ENCODE data around the gene MSI2.

The MSI2 gene

GRCh38 chr17:57549468-57549867, 293.1 kb downstream of the MSI2 start:
- DNase-seq: no peak

GRCh38 chr17:57550016-57550415, 293.7 kb downstream of the MSI2 start:
- no peak for DNase-seq

- no peak for DNase-seq
Observed at GRCh38 chr17:57550668-57551315, 294.5 kb downstream of the MSI2 start.

GRCh38 chr17:57551321-57552079, 295.2 kb downstream of the MSI2 start:
- peak; percentile 30 for DNase-seq

GRCh38 chr17:57552114-57552624, 295.8 kb downstream of the MSI2 start:
- peak; percentile 35 for DNase-seq

- no peak for DNase-seq
Observed at GRCh38 chr17:57553526-57553925, 297.2 kb downstream of the MSI2 start.

- no peak for DNase-seq
Observed at GRCh38 chr17:57553991-57554825, 297.9 kb downstream of the MSI2 start.

- DNase-seq: no peak
Observed at GRCh38 chr17:57554826-57555635, 298.7 kb downstream of the MSI2 start.

- DNase-seq: no peak
Observed at GRCh38 chr17:57555636-57556175, 299.4 kb downstream of the MSI2 start.

GRCh38 chr17:57556320-57556719, 300.0 kb downstream of the MSI2 start:
- DNase-seq: no peak

- no peak for DNase-seq
Observed at GRCh38 chr17:57556977-57557376, 300.7 kb downstream of the MSI2 start.

- no peak for DNase-seq
Observed at GRCh38 chr17:57557416-57557815, 301.1 kb downstream of the MSI2 start.

- no peak for DNase-seq
Observed at GRCh38 chr17:57557834-57558681, 301.7 kb downstream of the MSI2 start.

GRCh38 chr17:57559226-57559625, 302.9 kb downstream of the MSI2 start:
- no peak for DNase-seq

- no peak for DNase-seq
Observed at GRCh38 chr17:57559634-57560318, 303.5 kb downstream of the MSI2 start.

GRCh38 chr17:57560319-57560705, 304.0 kb downstream of the MSI2 start:
- no peak for DNase-seq

- no peak for DNase-seq
Observed at GRCh38 chr17:57561072-57561861, 304.9 kb downstream of the MSI2 start.

- DNase-seq: no peak
Observed at GRCh38 chr17:57562184-57562698, 305.9 kb downstream of the MSI2 start.

GRCh38 chr17:57563958-57564357, 307.6 kb downstream of the MSI2 start:
- no peak for DNase-seq

GRCh38 chr17:57565176-57565575, 308.9 kb downstream of the MSI2 start:
- DNase-seq: no peak

Data from CD4-positive, alpha-beta T cell treated with Interleukin-6 for 4 hours (primary cell).